CD4-positive, alpha-beta T cell treated with Interleukin-17A for 4 hours (primary cell): Measurements from ENCODE around the gene TMEM259.

Experiments
- DNase-seq: peaks from one replicate; pipeline ENCODE4 v3.0.0-alpha.2; 2020; ENCODE audit warnings: mixed read lengths

Gene TMEM259

DNA sequence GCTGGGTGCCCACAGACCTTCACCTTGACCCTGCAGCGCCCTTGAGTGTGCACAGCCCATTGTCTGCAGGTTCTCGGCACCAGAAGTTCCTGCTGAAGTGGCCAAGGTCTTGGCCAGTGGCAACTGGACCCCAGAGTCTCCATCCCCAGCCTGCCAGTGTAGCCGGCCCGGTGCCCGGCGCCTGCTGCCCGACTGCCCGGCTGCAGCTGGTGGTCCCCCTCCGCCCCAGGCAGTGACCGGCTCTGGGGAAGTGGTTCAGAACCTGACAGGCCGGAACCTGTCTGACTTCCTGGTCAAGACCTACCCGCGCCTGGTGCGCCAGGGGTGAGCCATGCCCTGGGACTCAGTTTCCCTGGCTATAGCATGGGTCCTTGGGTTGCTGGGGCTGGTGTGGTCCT is 34.1 kb upstream of the TMEM259 start:
- DNase-seq = no peak

DNA sequence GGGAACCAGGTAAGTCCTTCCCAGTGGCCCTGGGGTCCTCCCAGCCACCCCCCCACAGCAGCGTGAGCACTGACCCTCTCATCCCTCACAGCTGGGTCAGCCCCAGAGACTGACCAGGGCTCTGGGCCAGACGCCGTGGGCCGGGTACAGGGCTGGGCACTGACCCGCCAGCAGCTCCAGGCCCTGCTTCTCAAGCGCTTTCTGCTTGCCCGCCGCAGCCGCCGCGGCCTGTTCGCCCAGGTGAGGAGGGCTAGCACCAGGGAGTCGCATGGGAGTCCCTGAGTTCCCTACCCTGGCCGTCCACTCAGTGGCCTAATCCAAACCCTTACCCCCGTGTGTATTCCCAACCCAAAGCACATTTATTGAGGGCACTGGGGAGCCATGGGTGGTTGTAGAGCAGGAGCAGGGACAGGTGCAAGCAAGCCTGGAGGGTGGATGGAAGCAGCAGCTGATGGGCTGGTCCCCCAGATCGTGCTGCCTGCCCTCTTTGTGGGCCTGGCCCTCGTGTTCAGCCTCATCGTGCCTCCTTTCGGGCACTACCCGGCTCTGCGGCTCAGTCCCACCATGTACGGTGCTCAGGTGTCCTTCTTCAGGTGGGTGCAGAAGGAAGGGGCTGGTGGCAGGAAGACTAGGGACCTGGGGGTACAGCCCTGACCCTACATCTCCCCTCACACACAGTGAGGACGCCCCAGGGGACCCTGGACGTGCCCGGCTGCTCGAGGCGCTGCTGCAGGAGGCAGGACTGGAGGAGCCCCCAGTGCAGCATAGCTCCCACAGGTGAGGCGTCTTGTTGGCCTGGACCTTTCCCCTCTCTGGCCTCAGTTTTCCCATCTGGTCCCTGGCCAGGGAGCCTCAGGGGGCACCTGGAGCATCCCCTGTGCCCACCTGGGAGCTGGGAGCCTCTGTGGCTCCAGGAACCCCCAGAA is 33.4 kb upstream of the TMEM259 start:
- DNase-seq = no peak

DNA sequence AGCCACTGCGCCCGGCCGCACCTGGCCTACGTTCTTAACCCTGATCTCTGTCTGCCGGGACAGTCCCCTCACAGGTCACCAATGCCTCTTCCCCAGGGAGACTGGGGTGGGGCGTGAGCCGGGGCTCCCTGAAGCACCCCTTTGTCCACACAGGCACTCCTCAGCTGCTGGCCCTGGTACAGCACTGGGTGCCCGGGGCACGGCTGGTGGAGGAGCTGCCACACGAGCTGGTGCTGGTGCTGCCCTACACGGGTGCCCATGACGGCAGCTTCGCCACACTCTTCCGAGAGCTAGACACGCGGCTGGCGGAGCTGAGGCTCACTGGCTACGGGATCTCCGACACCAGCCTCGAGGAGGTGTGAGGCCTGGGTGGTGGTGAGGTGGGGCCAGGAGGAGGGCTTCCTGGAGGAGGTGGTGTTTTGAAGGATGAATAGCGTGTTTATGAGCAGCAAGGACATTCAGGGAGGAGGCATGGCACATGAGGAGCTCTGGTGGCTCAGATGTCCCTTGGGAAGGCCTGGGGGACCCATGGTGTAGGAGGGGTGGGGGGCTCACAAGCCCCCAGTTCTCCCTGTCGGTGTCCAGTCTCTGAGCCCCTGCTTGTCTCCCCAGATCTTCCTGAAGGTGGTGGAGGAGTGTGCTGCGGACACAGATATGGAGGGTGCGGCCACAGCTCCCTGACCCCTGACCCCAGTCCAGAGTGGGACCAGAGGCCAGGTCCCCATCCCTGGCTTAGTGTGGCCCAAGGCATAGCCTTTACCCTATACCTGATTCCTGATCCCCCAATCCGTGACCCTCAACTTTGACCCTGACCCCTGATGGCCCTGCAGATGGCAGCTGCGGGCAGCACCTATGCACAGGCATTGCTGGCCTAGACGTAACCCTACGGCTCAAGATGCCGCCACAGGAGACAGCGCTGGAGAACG is 32.5 kb upstream of the TMEM259 start:
- DNase-seq = no peak

DNA sequence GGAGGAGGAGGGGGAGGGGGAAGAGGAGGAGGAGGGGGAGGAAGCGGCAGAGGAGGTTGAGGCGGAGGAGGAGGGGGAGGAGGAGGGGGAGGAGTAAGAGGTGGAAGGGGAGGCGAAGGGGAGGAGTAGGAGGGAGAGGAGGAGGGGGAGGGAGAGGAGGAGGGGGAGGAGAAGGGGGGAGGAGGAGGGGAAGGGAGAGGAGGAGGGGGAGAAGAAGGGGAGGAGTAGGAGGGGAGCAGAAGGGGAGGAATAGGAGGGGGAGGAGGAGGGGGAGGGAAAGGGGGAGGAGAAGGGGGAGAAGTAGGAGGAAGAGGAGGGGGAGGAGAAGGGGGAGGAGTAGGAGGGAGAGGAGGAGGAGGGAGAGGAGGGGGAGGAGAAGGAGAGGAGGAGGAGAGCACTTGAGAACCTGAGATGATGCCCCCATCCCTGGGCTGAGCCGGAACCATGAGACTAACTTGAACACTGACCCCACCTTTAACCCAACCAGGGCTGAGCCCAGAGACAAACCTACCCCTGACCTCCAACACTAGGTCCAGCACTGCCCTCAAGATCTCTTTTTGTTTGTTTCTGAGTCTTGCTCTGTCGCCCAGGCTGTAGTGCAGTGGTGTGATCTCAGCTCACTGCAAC is 31.5 kb upstream of the TMEM259 start:
- peak; percentile 35 for DNase-seq

DNA sequence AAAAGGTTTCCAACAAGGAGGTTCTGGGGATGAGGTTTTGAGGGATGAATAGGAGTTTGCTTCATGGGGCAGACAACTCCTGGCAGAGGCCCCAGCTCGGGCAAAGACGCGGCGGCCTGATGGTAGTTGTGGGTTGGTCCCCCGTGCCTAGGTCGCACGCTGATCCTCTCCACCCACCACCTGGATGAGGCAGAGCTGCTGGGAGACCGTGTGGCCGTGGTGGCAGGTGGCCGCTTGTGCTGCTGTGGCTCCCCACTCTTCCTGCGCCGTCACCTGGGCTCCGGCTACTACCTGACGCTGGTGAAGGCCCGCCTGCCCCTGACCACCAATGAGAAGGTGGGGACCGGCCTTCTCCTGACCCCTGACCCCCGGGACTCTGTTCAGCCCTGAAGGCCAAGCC is 30.9 kb upstream of the TMEM259 start:
- no peak for DNase-seq

DNA sequence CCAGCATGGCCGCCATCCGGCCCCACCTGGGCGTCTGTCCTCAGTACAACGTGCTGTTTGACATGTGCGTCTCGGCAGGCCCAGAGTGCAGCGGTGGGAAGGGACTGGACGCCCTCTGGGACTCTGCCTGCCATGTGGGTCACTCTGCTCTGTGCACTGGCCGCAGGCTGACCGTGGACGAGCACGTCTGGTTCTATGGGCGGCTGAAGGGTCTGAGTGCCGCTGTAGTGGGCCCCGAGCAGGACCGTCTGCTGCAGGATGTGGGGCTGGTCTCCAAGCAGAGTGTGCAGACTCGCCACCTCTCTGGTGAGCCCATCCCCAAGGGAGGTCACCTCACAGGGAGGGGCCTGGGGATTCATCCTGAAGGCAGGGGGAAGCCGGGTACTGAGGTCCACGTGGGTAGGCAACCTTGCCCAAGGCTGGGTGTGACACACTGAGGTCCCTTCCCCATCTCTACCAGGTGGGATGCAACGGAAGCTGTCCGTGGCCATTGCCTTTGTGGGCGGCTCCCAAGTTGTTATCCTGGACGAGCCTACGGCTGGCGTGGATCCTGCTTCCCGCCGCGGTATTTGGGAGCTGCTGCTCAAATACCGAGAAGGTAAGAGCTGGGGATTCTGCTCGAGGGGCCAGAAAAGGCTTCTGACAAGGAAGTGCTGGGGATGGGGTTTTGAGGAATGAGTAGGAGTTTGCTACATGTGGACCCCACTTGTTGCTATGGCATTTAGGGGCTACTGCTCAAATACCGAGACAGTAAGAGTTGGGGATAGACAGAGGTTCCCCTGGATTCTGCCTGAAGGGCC is 30.3 kb upstream of the TMEM259 start:
- DNase-seq = no peak

DNA sequence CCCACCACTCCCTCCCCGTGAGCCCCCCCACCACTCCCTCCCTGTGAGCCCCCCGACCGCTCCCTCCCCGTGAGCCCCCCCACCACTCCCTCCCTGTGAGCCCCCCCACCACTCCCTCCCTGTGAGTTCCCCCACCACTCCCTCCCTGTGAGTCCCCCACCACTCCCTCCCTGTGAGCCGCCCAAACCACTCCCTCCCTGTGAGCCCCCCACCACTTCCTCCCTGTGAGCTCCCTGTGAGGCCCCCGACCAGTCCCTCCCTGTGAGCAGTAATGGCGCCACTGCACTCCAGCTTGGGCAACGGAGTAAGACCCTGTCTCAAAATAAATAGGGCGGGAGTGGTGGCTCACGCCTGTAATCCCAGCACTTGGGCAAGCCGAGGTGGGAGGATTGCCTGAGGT is 28.9 kb upstream of the TMEM259 start:
- no peak for DNase-seq

DNA sequence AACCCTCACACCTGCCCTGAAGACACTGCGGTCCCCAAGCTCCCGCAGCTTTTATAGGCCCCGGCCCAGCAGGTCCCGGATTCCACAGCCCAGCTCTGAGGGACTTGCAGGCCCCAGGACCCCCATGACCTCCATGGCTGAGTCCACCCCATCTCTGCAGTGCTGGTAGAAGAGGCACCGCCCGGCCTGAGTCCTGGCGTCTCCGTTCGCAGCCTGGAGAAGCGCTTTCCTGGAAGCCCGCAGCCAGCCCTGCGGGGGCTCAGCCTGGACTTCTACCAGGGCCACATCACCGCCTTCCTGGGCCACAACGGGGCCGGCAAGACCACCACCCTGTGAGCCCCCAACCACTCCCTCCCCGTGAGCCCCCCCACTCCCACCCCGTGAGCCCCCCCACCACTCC is 28.2 kb upstream of the TMEM259 start:
- no peak for DNase-seq

DNA sequence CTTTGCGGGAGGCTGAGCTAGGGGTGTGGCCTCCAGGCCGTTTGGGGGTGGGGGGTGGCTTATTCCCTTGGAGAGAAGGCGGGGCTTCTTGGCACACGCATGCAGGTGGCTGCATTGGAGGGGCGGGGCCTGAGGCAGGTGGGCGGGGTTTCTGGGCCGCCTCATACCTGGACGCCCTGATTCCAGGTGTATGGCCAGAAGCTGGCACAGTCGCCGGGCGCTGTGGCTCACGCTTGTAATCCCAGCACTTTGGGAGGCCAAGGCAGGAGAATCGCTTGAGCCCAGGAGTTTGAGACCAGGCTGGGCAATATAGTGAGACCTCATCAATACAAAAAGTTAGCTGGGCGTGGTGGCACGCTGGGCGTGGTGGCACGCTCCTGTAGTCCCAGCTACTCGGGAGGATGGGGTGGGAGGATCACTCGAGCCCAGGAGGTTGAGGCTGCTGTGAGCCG is 26.8 kb upstream of the TMEM259 start:
- DNase-seq = no peak

DNA sequence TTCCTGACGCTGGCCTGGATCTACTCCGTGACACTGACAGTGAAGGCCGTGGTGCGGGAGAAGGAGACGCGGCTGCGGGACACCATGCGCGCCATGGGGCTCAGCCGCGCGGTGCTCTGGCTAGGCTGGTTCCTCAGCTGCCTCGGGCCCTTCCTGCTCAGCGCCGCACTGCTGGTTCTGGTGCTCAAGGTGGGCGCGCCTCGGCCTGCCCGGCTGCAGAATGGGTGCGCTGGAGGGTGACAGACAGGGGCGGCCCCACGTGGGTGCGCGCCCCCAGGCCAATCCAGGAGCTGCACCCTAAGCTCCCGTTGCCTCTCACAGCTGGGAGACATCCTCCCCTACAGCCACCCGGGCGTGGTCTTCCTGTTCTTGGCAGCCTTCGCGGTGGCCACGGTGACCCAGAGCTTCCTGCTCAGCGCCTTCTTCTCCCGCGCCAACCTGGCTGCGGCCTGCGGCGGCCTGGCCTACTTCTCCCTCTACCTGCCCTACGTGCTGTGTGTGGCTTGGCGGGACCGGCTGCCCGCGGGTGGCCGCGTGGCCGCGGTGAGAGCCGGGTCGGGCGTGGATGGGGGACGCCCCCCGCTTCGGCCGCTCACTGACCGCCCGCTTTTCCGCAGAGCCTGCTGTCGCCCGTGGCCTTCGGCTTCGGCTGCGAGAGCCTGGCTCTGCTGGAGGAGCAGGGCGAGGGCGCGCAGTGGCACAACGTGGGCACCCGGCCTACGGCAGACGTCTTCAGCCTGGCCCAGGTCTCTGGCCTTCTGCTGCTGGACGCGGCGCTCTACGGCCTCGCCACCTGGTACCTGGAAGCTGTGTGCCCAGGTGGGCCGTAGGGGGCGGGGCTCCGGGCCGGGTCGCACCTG is 26.1 kb upstream of the TMEM259 start:
- no peak for DNase-seq

DNA sequence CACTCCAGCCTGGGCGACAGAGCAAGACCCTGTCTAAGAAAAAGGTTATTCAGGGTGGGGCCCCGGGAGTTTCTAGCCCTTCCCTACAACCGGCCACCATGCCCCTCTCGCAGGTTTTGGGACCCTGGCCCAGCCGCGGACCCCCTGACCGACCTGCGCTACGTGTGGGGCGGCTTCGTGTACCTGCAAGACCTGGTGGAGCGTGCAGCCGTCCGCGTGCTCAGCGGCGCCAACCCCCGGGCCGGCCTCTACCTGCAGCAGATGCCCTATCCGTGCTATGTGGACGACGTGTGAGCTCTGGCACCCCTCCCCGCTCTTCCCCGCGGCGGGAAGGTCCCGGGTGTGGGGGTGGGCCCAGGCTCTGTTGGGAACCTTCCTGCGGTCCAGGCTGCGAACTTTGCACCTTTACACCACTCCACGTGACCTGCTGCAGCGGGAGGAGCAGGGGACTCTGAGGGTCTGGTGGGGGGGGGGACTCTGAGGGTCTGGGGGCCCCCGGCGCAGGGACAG is 25.2 kb upstream of the TMEM259 start:
- no peak for DNase-seq

DNA sequence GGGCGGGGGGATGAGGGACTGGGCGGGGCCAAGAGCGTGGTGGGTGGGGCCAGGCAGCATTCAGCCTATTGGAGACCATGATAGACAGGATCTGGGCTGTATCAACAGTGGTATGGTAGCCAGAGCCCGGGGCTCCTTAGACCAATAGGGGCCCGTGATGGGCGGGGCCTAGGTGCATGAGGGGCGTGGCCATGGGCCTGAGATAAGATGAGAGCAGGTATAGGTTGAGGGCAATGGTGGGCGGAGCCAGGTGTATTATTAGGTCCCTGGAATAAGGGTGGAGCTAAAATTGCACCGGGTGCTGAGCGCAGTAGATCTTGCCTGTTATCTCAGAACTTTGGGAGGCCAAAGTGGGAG is 24.3 kb upstream of the TMEM259 start:
- peak; percentile 49 for DNase-seq

DNA sequence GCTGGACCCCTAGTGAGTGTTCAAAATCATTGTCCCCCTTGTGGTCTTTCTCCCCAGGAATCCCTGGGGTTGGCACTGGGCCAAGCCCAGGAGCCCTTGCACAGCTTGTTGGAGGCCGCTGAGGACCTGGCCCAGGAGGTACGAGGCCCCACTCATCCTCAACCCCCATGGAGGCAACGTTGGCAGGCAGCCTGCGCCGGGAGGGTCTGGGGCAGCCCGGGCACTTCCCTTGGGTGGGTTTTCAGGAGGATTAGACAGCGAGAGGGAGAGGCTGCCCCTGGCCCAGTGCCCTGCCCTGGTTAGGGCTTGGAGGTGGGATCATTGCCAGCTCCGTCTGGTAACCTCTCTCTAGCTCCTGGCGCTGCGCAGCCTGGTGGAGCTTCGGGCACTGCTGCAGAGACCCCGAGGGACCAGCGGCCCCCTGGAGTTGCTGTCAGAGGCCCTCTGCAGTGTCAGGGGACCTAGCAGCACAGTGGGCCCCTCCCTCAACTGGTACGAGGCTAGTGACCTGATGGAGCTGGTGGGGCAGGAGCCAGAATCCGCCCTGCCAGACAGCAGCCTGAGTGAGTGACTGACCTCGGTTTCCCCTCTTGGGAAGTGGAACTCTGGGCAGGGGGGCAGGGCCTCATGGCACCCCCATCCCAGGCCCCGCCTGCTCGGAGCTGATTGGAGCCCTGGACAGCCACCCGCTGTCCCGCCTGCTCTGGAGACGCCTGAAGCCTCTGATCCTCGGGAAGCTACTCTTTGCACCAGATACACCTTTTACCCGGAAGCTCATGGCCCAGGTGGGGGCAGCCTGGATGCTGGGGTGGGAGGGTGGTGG is 22.0 kb upstream of the TMEM259 start:
- DNase-seq = no peak

DNA sequence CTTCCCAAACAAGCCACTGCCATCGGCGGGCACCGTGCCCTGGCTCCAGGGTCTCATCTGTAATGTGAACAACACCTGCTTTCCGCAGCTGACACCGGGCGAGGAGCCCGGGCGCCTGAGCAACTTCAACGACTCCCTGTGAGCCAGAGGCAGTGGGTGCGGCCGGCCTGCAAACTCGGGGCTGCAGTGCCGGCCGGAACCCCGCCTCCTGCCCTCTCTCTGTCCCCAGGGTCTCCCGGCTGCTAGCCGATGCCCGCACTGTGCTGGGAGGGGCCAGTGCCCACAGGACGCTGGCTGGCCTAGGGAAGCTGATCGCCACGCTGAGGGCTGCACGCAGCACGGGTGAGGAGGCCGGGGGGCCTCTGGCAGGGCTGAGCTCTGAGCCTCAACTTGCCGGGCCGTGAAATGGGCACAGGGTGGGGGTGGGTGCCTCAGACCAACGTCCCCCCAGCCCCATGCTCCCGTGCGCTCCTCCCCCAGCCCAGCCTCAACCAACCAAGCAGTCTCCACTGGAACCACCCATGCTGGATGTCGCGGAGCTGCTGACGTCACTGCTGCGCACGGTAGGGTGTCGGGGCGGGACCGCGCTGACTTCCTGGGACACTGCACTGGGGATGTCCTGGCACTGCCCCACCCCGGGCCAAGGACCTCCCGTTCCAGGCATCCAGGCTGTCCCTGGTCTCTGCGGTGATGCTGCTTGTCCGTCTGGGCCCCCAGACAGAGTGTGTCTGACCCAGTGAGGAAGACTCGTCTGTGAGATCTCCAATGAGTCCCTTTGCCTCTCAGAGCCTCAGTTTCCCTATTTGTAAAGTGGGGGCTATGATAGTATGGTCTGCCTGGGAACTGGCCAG is 21.1 kb upstream of the TMEM259 start:
- no peak for DNase-seq

DNA sequence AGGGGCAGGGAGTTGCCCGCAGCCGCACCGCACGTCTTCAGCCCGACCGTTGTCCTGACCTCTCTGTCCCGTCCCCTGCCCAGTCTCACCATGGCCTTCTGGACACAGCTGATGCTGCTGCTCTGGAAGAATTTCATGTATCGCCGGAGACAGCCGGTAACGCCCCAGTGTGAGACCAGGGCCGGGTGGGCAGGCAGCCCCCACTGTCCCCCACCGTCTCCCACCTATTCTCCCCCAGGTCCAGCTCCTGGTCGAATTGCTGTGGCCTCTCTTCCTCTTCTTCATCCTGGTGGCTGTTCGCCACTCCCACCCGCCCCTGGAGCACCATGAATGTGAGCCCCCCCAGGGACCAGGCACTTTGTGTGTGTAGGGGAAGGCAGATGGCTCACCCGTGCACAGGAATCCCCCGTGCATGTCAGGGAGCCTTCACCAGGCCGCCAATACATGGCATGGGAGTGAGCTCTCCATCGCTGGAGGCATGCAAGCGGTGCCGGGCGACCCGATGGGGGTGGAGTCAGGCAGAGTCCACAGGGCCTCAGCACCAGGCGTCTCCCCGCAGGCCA is 20.4 kb upstream of the TMEM259 start:
- no peak for DNase-seq

DNA sequence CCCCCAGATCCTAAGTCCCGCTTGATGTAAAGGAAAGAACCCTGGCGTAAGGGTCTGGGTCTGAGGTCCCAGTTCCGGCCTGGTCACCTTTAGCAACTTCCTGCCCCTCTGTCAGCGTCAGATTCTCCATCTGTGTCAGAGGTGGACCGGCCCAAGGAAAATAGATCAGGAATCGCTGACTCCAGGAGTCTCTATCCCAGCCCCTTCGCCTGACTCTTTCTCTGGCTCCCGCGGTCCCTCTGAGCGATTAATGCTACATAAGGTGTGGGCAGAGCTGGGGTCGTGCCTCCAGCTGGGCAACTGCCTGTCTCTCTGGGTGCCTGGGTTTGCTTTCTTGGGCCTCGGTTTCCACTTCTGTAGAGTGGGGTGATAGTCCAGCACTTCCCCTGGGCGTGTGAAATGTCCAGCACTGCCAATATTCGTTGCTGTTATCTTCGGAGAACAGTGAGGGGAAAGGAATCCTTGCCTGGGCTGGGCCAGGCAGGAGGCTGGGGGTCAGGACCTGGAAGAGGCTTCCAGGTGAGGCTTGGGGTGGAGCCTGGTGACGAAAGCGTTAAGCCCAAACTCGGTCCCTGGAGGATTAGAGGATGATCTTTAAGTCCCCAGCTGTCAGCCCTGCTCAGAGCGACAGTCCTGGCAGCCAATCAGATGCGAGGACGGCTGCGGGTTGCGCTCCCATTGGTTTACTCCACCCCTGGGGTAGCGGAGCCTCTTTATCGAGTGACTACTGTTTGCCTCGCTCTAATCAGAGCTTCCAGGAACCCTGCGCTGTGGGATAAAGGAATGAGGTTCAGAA is 19.8 kb upstream of the TMEM259 start:
- DNase-seq = peak; percentile 91

DNA sequence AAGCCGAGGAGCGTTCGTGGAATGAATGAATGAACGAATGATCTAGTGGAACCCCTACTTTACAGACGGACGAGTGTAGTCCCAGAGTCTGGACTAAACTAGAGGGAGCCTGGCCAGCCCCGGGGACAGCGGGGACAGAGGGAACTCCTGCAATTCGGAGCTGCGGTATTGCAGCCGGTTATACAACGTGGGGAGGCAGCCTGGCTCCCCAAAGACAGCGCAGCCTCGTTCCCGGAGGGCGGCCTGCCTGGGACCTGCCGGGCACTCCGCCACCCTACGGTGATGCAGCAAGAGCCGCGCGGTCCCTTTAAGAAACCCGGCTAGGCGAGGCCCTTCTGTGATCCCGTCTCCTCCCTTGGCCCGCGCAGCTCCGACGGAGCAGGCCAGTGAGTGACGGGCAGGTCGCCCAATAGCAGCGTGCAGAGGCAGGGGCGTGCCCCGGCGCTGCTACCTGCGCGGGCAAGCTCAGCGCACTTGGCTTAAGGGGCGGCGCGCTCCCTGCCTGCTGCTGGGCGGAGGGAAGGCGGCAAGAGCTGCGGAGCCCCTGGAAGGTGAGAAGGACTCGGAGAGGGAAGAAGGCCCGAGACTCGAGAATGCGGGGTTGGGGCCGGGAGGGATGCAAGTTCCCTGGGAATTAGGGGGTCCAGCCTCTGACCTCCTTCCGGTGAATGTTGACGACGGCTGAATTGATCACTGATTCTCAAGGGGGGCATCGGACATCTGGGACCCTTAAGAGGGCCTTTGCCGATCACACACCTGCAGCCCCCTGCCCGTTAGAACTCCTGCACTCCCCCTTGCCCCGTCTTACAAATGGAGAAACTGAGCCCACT is 18.9 kb upstream of the TMEM259 start, which contains the start of gene ABCA7:
Gene ABCA7, plus strand, starts transcription at position 462 of the 830 bp plus-strand sequence. CDS start 1,255 bp downstream, outside the sequence.
- peak; percentile 99 for DNase-seq
